ENCODE results near the gene NUP85. TPM values are rescaled to one million over a fixed set of nuclear protein-coding genes. Genes with fewer than 3 reads are reported as not detected.
A peak's percentile ranks its signal among the peaks of the same experiment; 100 is the strongest.

NUP85 gene
- total and polyA plus RNA-seq, 2 of the 4 experiments (the other 2 are of a cell fraction): 29.4 to 54.4 TPM

GRCh38 chr17:75238020-75238580 is 32.6 kb downstream of the NUP85 start:
- H2BK20ac ChIP-seq (ENCODE audit: low read depth, low read length): no peak overlapping the region
- H3K4me2 ChIP-seq (ENCODE audit: low read depth, low read length): no peak overlapping the region
- H3K56ac ChIP-seq (ENCODE audit: extremely low read depth, insufficient read depth, low read length): no peak overlapping the region
- dilution Hi-C loops (cut with HindIII; ENCODE audit: low sequenced_read_pairs, unreplicated experiment) (no loop called here), intact Hi-C loops (cut with micrococcal nuclease) (no loop called here), in situ Hi-C loops (cut with MboI; ENCODE audit: low sequenced_read_pairs) (no loop called here)
- H3K23ac ChIP-seq (ENCODE audit: low read depth, low read length): no peak overlapping the region
- no peaks in the 10 kb centered on the region for H3K27me3 ChIP-seq (ENCODE audit: control insufficient read depth, insufficient read depth, low read length)
- CTCF ChIA-PET: no interaction called here
- no peaks in the 10 kb centered on the region for H3K9me3 ChIP-seq (ENCODE audit: control insufficient read depth, insufficient read depth, low read length)
- no peaks in the 10 kb centered on the region for H3K4me1 ChIP-seq (ENCODE audit: control insufficient read depth, insufficient read depth, low read length)
- no peak overlapping the region for H2AFZ ChIP-seq (replicated peaks; ENCODE audit: low read length, poor library complexity)
- ATAC-seq (ENCODE audit: low read depth): no peak
- H4K91ac ChIP-seq (ENCODE audit: insufficient read depth, low read depth, low read length): no peak overlapping the region
- peaks cover 77% of the 10 kb centered on the region for H3K36me3 ChIP-seq (ENCODE audit: control insufficient read depth, insufficient read depth, low read length)
- H4K20me1 ChIP-seq (ENCODE audit: insufficient read depth, low read length): peaks cover 12% of the 10 kb centered on the region
- H3K79me1 ChIP-seq (ENCODE audit: low read depth in 1 of 2, low read length in 2 of 2): peaks cover 0 to 12% of the 10 kb centered on the region in 2 experiments; a peak in 1 of 4 replicates
- H2AK9ac ChIP-seq (replicated peaks; ENCODE audit: low read depth, low read length, poor library complexity): peak overlapping the region; percentile 58
- no peak overlapping the region for H3K4me3 ChIP-seq (ENCODE audit: insufficient read depth, low read depth, low read length)
- POLR2A ChIA-PET (ENCODE audit: unreplicated experiment): no interaction called here
- H3K9me1 ChIP-seq (ENCODE audit: insufficient read depth, low read length): no peaks in the 10 kb centered on the region
- H4K5ac ChIP-seq (ENCODE audit: low read depth, low read length): no peak overlapping the region
- H2BK120ac ChIP-seq (ENCODE audit: low read depth, low read length): no peak overlapping the region
- no TSS peak for BruUV-seq (replicated peaks)
- H3K18ac ChIP-seq (ENCODE audit: low read depth, low read length): no peak overlapping the region
- no peak for TF ChIP-seq BHLHE40 (IDR thresholded peaks at IDR 0.05; ENCODE audit: low read depth, low read length)
- WGBS, 2 experiments (ENCODE audit: extremely low coverage in 2 of 2, insufficient read length in 1 of 2): 100% methylated on average over 2 of the region's 11 CpGs; no CpG with 5 or more reads in 1 of the 2 experiments
- H3K14ac ChIP-seq (replicated peaks; ENCODE audit: low read depth, low read length): no peak overlapping the region
- no peak overlapping the region for H2AK5ac ChIP-seq (ENCODE audit: low read depth, low read length)
- no peak for DNase-seq
- no peak overlapping the region for H2BK15ac ChIP-seq (ENCODE audit: low read depth, low read length)
- H3K27ac ChIP-seq (ENCODE audit: insufficient read depth, low read length): no peak overlapping the region
- H3K4ac ChIP-seq (ENCODE audit: low read depth, low read length): no peak overlapping the region
- H3K9ac ChIP-seq (ENCODE audit: low read depth, low read length): no peak overlapping the region
- no peak overlapping the region for H2BK5ac ChIP-seq (ENCODE audit: low read depth, low read length, poor library complexity, severe bottlenecking)
- no peak overlapping the region for H4K8ac ChIP-seq (ENCODE audit: low read depth in 2 of 2, low read length in 2 of 2)
